ENCODE results near the gene DAB1. TPM values are rescaled to one million over a fixed set of nuclear protein-coding genes. Genes with fewer than 3 reads are reported as not detected.
"Not testable (repeated sequence)": the region's sequence is repeated elsewhere in the genome, so short reads cannot be mapped to it uniquely, and the experiment has no call there.

DAB1 gene
- polyA plus RNA-seq, 1 donor = 5.6 TPM

- no peak for DNase-seq
Measured at GRCh38 chr1:57360846-57361407, 62.9 kb downstream of the DAB1 start.

- no peak for DNase-seq
Measured at GRCh38 chr1:57357462-57357861, 66.4 kb downstream of the DAB1 start.

- DNase-seq = no peak
Measured at GRCh38 chr1:57353654-57354053, 70.2 kb downstream of the DAB1 start.

GRCh38 chr1:57350610-57351009 is 73.2 kb downstream of the DAB1 start:
- DNase-seq = no peak

- DNase-seq = no peak
Measured at GRCh38 chr1:57348921-57349320, 74.9 kb downstream of the DAB1 start.

GRCh38 chr1:57345916-57346315 is 77.9 kb downstream of the DAB1 start:
- no peak for DNase-seq

GRCh38 chr1:57344265-57344664 is 79.6 kb downstream of the DAB1 start:
- DNase-seq = no peak

GRCh38 chr1:57343298-57343915 is 80.5 kb downstream of the DAB1 start:
- DNase-seq = not testable (repeated sequence)

GRCh38 chr1:57341721-57342120 is 82.1 kb downstream of the DAB1 start:
- no peak for DNase-seq

- no peak for DNase-seq
Measured at GRCh38 chr1:57340334-57341070, 83.4 kb downstream of the DAB1 start.

GRCh38 chr1:57337623-57338022 is 86.2 kb downstream of the DAB1 start:
- DNase-seq = no peak

GRCh38 chr1:57336793-57337192 is 87.1 kb downstream of the DAB1 start:
- no peak for DNase-seq

- DNase-seq = no peak
Measured at GRCh38 chr1:57331620-57332019, 92.2 kb downstream of the DAB1 start.

GRCh38 chr1:57329937-57330336 is 93.9 kb downstream of the DAB1 start:
- DNase-seq = no peak

- no peak for DNase-seq
Measured at GRCh38 chr1:57329001-57329527, 94.8 kb downstream of the DAB1 start.

- DNase-seq = no peak
Measured at GRCh38 chr1:57327946-57328345, 95.9 kb downstream of the DAB1 start.

- DNase-seq = no peak
Measured at GRCh38 chr1:57327336-57327735, 96.5 kb downstream of the DAB1 start.

- DNase-seq = no peak
Measured at GRCh38 chr1:57325536-57325935, 98.3 kb downstream of the DAB1 start.

GRCh38 chr1:57325117-57325516 is 98.7 kb downstream of the DAB1 start:
- no peak for DNase-seq

- no peak for DNase-seq
Measured at GRCh38 chr1:57324388-57324787, 99.5 kb downstream of the DAB1 start.

- DNase-seq = no peak
Measured at GRCh38 chr1:57321776-57322175, 102.1 kb downstream of the DAB1 start.

- no peak for DNase-seq
Measured at GRCh38 chr1:57319791-57320190, 104.1 kb downstream of the DAB1 start.

- DNase-seq = no peak
Measured at GRCh38 chr1:57319165-57319564, 104.7 kb downstream of the DAB1 start.

- no peak for DNase-seq
Measured at GRCh38 chr1:57316861-57317260, 107.0 kb downstream of the DAB1 start.
